ENCODE data around the gene CTU2.

CTU2 gene

GRCh38 chr16:88761143-88761534, 54.8 kb downstream of the CTU2 start:
- no peak for DNase-seq (ENCODE audit: low spot score)

GRCh38 chr16:88761830-88762229, 55.5 kb downstream of the CTU2 start:
- no peak for DNase-seq (ENCODE audit: low spot score)

GRCh38 chr16:88762258-88762870, 56.1 kb downstream of the CTU2 start:
- DNase-seq (ENCODE audit: low spot score), result no peak

GRCh38 chr16:88762941-88763340, 56.6 kb downstream of the CTU2 start:
- no peak for DNase-seq (ENCODE audit: low spot score)

- DNase-seq (ENCODE audit: low spot score), result no peak
Measured at GRCh38 chr16:88763502-88764053, 57.3 kb downstream of the CTU2 start.

- DNase-seq (ENCODE audit: low spot score), result no peak
Measured at GRCh38 chr16:88764080-88764479, 57.8 kb downstream of the CTU2 start.

- DNase-seq (ENCODE audit: low spot score), result no peak
Measured at GRCh38 chr16:88764913-88765349, 58.6 kb downstream of the CTU2 start.

All from germinal center (tissue), 1 donor.